OCI-LY7 (cell line): Measurements from ENCODE around the gene HNRNPL.

Source experiments
- CTCF ChIP-seq: fragments of 200-600 bp; sonication (generic); conservative IDR thresholded peaks from 2 replicates; pipeline ENCODE4 v1.5.1; 2014; ENCODE audit warnings: mild to moderate bottlenecking, antibody characterized with exemption, low read length, moderate library complexity, mixed read lengths
- EZH2phosphoT487 ChIP-seq: fragments of 200-600 bp; sonication (generic); IDR thresholded peaks from 2 replicates; pipeline ENCODE4 v1.6.1; 2018; ENCODE audit warnings: low read depth, borderline replicate concordance, mild to moderate bottlenecking, mixed run types, antibody characterized with exemption, low read length, moderate library complexity, mixed read lengths

DNA sequence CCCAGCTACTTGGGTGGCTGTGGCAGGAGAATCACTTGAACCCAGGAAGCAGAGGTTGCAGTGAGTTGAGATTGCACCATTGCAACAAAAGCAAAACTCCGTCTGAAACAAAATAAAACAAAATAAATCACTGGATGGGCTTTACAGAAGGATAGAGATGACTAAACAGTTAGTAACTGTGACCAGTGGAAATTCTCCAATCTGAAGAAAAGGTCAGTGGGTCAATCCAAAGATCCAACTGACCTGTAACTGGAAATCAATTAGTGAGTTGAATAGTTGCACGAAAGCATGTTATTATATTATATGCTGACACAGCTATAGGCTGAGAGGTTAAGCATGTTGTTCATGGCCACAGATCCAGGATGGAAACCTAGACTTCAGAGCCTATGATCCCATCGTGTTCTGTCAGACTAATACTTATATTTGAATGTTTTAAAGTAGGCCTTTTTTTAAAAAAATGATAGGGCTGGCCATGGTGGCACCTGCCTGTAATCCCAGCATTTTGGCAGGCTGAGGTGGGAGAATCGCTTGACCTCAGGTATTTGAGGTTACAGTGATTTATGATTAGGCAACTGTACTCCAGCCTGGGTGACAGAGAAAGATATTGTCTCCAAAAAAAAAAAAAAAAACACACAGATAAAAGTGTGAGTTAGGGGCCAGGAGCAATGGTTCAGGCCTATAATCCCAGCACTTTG, 19.6 kb downstream of the HNRNPL start:
- TF ChIP-seq CTCF, result no peak
- TF ChIP-seq EZH2phosphoT487, result no peak
